ENCODE results near the gene TNFAIP8L1.

TNFAIP8L1 gene

DNA sequence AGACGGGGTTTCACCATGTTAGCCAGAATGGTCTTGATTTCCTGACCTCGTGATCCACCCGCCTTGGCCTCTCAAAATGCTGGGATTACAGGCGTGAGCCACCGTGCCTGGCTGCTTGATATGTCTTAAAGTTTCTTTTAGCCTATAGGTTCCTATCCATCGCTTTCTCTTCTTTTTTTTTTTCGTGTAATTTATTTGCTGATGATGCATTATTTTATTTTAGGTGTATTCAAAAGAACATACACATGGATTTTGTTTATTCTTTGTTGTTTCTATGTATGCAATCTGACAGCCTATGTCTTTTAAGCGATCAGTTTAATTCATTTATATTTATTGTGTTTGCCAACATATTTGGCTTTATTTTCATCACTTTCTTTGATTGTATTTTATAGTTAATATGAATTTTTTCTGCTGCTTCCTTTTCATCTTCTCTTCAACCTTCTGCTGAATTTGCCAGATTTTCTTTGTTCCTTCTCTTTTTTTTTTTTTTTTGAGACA, 26.0 kb upstream of the TNFAIP8L1 start:
- no peak for DNase-seq

- no peak for DNase-seq
Measured at GRCh38 chr19:4618019-4618418, 21.3 kb upstream of the TNFAIP8L1 start.

- DNase-seq, result no peak
Measured at GRCh38 chr19:4619668-4620294, 19.5 kb upstream of the TNFAIP8L1 start.

DNA sequence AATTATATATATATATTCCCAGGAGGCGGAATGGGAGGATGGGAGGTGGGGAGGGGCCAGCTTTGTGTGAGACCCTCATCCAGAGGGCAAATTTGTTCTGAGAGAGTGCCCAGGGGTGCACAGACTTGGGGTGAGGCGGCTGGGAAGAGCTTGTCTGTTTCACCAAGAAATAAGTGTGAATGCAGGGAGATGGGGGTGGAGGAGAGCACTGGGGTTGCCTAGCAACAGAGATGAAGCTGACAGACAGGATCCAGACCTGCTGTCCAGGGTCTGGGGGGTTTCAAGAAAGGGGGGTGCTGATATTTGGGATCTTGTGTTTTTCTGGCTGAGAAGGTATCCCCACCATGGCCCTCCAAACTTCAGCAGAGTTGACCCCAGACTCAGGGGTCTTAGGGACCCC, 18.6 kb upstream of the TNFAIP8L1 start:
- no peak for DNase-seq

GRCh38 chr19:4622695-4623421, 16.5 kb upstream of the TNFAIP8L1 start:
- DNase-seq, result peak; percentile 17

- peak; percentile 66 for DNase-seq
Measured at GRCh38 chr19:4624301-4624700, 15.0 kb upstream of the TNFAIP8L1 start.

DNA sequence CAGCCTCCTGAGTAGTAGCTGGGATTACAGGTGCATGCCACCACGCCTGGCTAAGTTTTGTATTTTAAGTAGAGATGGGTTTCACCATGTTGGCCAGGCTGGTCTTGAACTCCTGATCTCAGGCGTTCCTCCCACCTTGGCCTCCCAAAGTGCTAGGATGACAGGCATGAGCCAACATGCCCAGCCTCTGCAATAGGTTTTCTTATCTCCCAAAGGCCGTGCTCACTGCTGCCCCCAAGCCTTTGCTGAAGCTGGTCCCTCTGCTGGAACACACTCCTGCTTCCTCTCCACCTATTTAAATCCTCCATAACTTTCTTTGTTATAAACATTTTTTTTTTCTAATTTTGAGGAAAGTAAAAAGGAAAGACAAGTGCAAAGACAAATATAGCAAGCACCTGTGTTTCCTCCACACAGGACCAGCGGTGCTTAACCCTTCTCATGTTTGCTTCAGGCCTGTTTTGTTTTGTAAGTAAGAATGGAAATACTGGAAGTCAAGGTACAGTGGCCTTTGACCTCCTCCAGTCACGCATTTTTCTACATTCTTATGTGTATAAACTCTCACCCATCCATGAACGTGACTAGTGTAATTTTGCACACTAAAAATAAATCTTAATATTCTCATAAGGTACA, 14.5 kb upstream of the TNFAIP8L1 start:
- DNase-seq, result peak; percentile 68

- peak; percentile 94 for DNase-seq
Measured at GRCh38 chr19:4633140-4633967, 6.0 kb upstream of the TNFAIP8L1 start.

- peak; percentile 56 for DNase-seq
Measured at GRCh38 chr19:4635754-4636116, 3.6 kb upstream of the TNFAIP8L1 start.

GRCh38 chr19:4636151-4636717, 3.1 kb upstream of the TNFAIP8L1 start:
- DNase-seq, result peak; percentile 73

GRCh38 chr19:4636761-4637160, 2.6 kb upstream of the TNFAIP8L1 start:
- DNase-seq, result no peak

- no peak for DNase-seq
Measured at GRCh38 chr19:4638317-4638716, 999 bp upstream of the TNFAIP8L1 start.

DNA sequence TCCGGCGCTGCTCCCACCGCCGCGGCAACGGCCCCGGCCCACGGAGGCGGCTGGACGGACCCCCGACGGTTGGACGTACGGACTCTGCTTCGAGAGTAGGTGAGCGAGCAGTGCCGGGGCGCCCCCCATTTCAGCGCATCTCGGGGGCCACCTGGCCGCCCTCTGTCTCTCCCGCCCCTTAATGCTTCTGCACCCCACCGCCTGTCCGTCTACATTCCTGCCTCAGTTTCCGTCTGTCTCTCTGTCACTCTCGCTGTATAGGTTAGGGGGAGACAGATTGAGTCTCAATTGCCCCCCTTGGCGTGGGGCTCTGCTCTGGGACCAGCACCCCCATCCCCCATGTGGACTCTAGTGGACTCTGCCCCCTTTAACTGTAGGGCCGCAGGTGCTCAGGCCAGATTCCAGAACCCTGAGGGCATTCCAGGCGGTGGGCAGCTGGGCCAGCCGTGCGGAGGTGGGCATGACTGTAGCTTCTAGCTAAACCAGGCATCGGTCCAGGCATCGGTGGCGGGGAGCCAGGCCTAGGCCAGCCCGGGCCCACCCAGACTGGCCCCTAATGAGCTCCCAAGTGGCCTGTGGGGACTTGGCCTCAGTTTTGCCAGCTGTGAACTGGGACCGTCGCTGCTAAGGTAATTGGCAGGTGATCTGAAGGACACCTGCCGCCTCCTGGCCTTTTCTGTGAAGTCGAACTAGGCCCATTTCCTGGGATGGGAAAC, 373 bp downstream of the TNFAIP8L1 start:
- DNase-seq, result peak; percentile 70

DNA sequence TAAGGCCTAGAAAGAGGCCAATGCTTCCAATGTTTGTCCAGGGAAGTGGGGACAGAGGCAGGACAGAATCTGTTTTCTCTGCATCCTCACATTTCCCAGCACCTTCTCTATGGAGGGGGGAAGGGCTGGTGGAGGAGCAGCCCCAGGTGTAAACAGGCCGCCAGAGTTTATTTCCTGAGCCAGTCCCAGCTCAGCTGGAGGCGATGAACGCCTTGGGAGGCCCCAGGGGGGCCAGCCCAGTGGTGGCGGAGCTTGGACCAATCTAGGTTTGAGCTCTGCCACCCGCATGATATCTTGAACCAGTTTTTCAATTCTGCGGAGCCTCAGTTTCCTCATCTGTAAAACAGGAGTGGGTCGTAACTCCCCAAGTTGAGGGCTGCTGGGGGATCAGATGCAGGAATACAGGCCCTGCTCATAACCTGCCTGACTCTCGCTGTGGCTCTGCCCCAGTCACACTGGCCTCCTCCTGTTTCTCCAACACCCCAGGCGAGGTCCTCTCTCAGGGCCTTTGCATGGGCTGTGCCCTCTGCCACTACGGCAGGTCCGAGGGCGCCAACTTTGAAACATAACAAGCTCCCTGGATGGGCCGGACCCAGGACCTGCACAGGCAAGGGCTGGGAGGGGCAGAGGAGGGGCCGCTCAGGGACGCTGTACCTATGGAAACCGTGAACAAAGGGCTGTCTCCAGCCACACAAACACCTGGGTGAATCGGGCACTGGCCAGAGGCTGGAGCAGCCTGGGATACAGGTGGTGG, 1.1 kb downstream of the TNFAIP8L1 start:
- peak; percentile 89 for DNase-seq

DNA sequence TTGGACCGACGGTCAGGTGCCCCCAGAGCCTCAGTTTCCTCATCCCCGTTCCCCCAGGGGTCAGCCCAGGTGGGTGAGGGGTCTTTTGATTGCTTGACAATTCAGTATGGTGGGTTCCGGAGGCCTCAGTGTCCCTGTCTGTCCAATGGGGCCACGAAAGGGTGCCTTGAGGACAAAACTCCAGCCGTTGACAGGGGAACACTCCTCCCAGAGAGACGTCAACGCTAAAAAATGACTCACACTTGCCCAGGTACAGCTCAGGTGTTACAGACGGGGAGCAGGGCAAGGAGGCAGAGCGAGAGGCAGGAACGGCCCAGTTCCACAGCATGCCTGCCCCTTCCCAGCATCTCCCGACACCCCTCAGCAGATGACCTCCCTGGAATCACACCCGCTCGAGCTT, 1.8 kb downstream of the TNFAIP8L1 start:
- DNase-seq, result peak; percentile 37

DNA sequence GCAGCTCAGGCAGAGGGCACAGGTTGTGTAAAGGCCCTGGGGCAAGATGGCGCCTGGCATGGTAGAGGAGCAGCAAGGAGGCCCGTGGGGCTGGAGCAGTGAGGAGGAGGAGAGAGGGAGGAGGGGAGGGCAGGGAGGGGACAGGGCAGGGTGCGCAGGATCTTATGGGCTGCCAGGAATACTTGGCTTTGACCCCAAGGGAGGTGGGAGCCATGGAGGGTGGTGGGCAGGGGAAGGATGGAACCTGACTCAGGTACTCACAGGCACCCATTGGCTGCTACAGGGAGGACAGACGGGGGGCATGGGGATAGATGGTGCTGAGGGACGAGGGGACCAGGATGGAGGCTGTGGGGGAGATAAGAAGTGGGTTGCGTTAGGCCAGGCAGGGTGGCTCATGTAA, 3.3 kb downstream of the TNFAIP8L1 start:
- DNase-seq, result no peak

- no peak for DNase-seq
Measured at GRCh38 chr19:4645718-4646117, 6.4 kb downstream of the TNFAIP8L1 start.

- DNase-seq, result peak; percentile 12
Measured at GRCh38 chr19:4647676-4648644, 8.6 kb downstream of the TNFAIP8L1 start.

- no peak for DNase-seq
Measured at GRCh38 chr19:4649392-4650047, 10.2 kb downstream of the TNFAIP8L1 start.

DNA sequence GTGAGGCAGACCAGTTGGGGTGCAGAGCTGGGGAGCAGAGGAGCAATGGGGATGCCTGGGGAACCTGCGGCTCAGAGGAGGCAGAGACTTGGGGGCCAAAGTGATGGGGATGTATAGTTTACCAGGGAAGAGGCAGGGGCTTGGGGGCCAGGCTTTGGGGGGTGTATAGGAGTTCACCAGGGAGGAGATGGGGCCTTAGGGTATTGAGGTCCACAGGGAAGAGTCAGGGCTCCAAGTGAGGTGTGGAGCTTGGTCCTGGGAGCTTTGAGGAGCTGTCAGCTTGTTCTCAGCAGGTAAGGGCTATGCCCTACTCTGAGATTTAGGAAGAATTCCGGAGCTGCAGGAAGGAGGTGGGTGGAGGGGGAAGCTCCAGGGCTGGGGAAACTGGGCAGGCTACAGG, 10.8 kb downstream of the TNFAIP8L1 start:
- DNase-seq, result no peak

Measured in NCI-H69 (cell line).